Panc1 (cell line): Measurements from ENCODE around the gene STK11IP.

ENCODE experiments used
- POLR2AphosphoS5 ChIP-seq: IDR thresholded peaks from 2 replicates; pipeline ENCODE4 v1.6.1; 2012; ENCODE audit warnings: mild to moderate bottlenecking, low read depth, low read length, moderate library complexity
- SIN3A ChIP-seq: IDR thresholded peaks from 2 replicates; pipeline ENCODE4 v1.6.1; 2012; ENCODE audit warnings: low read depth, mild to moderate bottlenecking, low read length, moderate library complexity, borderline replicate concordance; ENCODE audit not compliant: insufficient read depth
- TF ChIP-seq, protein P1 (sequence below): fragments of 450-650 bp; IDR thresholded peaks from 2 replicates; pipeline ENCODE4 v1.5.1; 2017; ENCODE audit warnings: mild to moderate bottlenecking
- TF ChIP-seq, protein P2 (sequence below), 2 experiments: IDR thresholded peaks; 2 replicates each; pipeline ENCODE4 v1.6.1; 2011 to 2012; ENCODE audit warnings: low read depth in 2 of 2, control low read depth in 1 of 2, low read length in 1 of 2, mild to moderate bottlenecking in 1 of 2, moderate library complexity in 1 of 2; ENCODE audit not compliant: insufficient read depth in 1 of 2

DNA sequence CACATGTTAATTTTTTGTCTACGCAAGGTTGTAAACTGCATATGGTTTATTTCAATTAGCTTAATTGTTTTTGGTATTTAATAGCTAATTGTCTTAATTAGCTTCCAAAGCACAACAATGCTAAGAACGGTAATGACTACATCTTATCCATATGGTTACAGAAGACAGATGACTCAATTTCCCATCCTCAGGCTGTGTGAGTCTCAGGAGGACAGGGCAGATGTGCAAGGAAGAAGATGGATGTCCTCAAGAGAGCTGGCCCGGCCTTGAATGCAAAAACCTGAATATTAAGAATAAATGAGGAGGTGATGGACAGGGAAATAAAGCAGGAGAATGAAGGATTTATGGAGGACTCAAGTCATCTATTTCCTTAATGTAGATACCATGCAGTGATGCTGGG, 61.2 kb downstream of the STK11IP start:
- TF ChIP-seq, protein P1, sequence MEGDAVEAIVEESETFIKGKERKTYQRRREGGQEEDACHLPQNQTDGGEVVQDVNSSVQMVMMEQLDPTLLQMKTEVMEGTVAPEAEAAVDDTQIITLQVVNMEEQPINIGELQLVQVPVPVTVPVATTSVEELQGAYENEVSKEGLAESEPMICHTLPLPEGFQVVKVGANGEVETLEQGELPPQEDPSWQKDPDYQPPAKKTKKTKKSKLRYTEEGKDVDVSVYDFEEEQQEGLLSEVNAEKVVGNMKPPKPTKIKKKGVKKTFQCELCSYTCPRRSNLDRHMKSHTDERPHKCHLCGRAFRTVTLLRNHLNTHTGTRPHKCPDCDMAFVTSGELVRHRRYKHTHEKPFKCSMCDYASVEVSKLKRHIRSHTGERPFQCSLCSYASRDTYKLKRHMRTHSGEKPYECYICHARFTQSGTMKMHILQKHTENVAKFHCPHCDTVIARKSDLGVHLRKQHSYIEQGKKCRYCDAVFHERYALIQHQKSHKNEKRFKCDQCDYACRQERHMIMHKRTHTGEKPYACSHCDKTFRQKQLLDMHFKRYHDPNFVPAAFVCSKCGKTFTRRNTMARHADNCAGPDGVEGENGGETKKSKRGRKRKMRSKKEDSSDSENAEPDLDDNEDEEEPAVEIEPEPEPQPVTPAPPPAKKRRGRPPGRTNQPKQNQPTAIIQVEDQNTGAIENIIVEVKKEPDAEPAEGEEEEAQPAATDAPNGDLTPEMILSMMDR, result no peak
- TF ChIP-seq, protein P2, sequence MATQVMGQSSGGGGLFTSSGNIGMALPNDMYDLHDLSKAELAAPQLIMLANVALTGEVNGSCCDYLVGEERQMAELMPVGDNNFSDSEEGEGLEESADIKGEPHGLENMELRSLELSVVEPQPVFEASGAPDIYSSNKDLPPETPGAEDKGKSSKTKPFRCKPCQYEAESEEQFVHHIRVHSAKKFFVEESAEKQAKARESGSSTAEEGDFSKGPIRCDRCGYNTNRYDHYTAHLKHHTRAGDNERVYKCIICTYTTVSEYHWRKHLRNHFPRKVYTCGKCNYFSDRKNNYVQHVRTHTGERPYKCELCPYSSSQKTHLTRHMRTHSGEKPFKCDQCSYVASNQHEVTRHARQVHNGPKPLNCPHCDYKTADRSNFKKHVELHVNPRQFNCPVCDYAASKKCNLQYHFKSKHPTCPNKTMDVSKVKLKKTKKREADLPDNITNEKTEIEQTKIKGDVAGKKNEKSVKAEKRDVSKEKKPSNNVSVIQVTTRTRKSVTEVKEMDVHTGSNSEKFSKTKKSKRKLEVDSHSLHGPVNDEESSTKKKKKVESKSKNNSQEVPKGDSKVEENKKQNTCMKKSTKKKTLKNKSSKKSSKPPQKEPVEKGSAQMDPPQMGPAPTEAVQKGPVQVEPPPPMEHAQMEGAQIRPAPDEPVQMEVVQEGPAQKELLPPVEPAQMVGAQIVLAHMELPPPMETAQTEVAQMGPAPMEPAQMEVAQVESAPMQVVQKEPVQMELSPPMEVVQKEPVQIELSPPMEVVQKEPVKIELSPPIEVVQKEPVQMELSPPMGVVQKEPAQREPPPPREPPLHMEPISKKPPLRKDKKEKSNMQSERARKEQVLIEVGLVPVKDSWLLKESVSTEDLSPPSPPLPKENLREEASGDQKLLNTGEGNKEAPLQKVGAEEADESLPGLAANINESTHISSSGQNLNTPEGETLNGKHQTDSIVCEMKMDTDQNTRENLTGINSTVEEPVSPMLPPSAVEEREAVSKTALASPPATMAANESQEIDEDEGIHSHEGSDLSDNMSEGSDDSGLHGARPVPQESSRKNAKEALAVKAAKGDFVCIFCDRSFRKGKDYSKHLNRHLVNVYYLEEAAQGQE (IDR thresholded peaks at IDR 0.05; ENCODE audit: insufficient read depth in 1 of 2, low read depth in 2 of 2, low read length in 1 of 2), result no peak
- TF ChIP-seq POLR2AphosphoS5 (no peak), SIN3A (no peak)
